HK-2 (cell line): Measurements from ENCODE around the gene UGCG.
"Not testable (repeated sequence)": the region's sequence is repeated elsewhere in the genome, so short reads cannot be mapped to it uniquely, and the experiment has no call there.

Experiments
- DNase-seq: peaks from one replicate; pipeline ENCODE4 v3.0.0-alpha.2; 2018; ENCODE audit not compliant: unreplicated experiment

UGCG gene

GRCh38 chr9:111952559-111952958, 55.9 kb downstream of the UGCG start:
- DNase-seq: peak; percentile 62

GRCh38 chr9:111953444-111953843, 56.8 kb downstream of the UGCG start:
- no peak for DNase-seq

GRCh38 chr9:111955048-111955447, 58.4 kb downstream of the UGCG start:
- no peak for DNase-seq

GRCh38 chr9:111957856-111958631, 61.4 kb downstream of the UGCG start:
- DNase-seq: peak; percentile 53

- DNase-seq: peak; percentile 88
These were observed 63.1 kb downstream of the UGCG start for GRCh38 chr9:111959468-111960359.

- not testable (repeated sequence) for DNase-seq
These were observed 63.9 kb downstream of the UGCG start for GRCh38 chr9:111960485-111960884.

GRCh38 chr9:111961009-111961408, 64.4 kb downstream of the UGCG start:
- peak; percentile 44 for DNase-seq

GRCh38 chr9:111961575-111961974, 65.0 kb downstream of the UGCG start:
- DNase-seq: peak; percentile 47

- no peak for DNase-seq
These were observed 65.4 kb downstream of the UGCG start for GRCh38 chr9:111962021-111962420.

GRCh38 chr9:111963995-111964394, 67.4 kb downstream of the UGCG start:
- DNase-seq: no peak

- peak; percentile 81 for DNase-seq
These were observed 69.0 kb downstream of the UGCG start for GRCh38 chr9:111965566-111966019.

GRCh38 chr9:111966124-111966723, 69.6 kb downstream of the UGCG start:
- no peak for DNase-seq

- no peak for DNase-seq
These were observed 70.3 kb downstream of the UGCG start for GRCh38 chr9:111966861-111967291.

- DNase-seq: no peak
These were observed 71.0 kb downstream of the UGCG start for GRCh38 chr9:111967621-111968020.

GRCh38 chr9:111969061-111969460, 72.4 kb downstream of the UGCG start:
- DNase-seq: no peak

GRCh38 chr9:111969622-111970021, 73.0 kb downstream of the UGCG start:
- DNase-seq: no peak

- DNase-seq: no peak
These were observed 74.2 kb downstream of the UGCG start for GRCh38 chr9:111970827-111971226.

- no peak for DNase-seq
These were observed 77.6 kb downstream of the UGCG start for GRCh38 chr9:111974092-111974681.

GRCh38 chr9:111975709-111976108, 79.1 kb downstream of the UGCG start:
- no peak for DNase-seq

- DNase-seq: no peak
These were observed 82.0 kb downstream of the UGCG start for GRCh38 chr9:111978616-111979015.

GRCh38 chr9:111979561-111979960, 82.9 kb downstream of the UGCG start:
- DNase-seq: peak; percentile 49

- DNase-seq: no peak
These were observed 83.8 kb downstream of the UGCG start for GRCh38 chr9:111980398-111980797.
